Femur (tissue), 1 donor: ENCODE results near the gene RASD2.

ENCODE experiments used
- DNase-seq: peaks from one replicate; pipeline ENCODE4 v3.0.0-alpha.2; 2017

The RASD2 gene

GRCh38 chr22:35519306-35520000 lies 21.2 kb upstream of the RASD2 start:
- no peak for DNase-seq

GRCh38 chr22:35521358-35522224 lies 19.0 kb upstream of the RASD2 start:
- DNase-seq, result no peak

- DNase-seq, result no peak
Observed at GRCh38 chr22:35522225-35523149, 18.1 kb upstream of the RASD2 start.

GRCh38 chr22:35523167-35523947 lies 17.3 kb upstream of the RASD2 start:
- no peak for DNase-seq

GRCh38 chr22:35524966-35525686 lies 15.5 kb upstream of the RASD2 start:
- peak; percentile 68 for DNase-seq

GRCh38 chr22:35525687-35526332 lies 14.8 kb upstream of the RASD2 start:
- DNase-seq, result no peak

GRCh38 chr22:35526333-35526979 lies 14.2 kb upstream of the RASD2 start:
- DNase-seq, result no peak

GRCh38 chr22:35528927-35529326 lies 11.7 kb upstream of the RASD2 start:
- DNase-seq, result no peak

GRCh38 chr22:35530700-35531099 lies 9.9 kb upstream of the RASD2 start:
- no peak for DNase-seq

- no peak for DNase-seq
Observed at GRCh38 chr22:35531202-35531601, 9.4 kb upstream of the RASD2 start.

- DNase-seq, result no peak
Observed at GRCh38 chr22:35531676-35532075, 9.0 kb upstream of the RASD2 start.

GRCh38 chr22:35533365-35534029 lies 7.1 kb upstream of the RASD2 start:
- no peak for DNase-seq

GRCh38 chr22:35534091-35534490 lies 6.5 kb upstream of the RASD2 start:
- DNase-seq, result no peak

- no peak for DNase-seq
Observed at GRCh38 chr22:35537232-35537631, 3.4 kb upstream of the RASD2 start.

- no peak for DNase-seq
Observed at GRCh38 chr22:35538801-35539321, 1.8 kb upstream of the RASD2 start.

GRCh38 chr22:35539487-35539886 lies 1.1 kb upstream of the RASD2 start:
- DNase-seq, result no peak

GRCh38 chr22:35539910-35540594 lies 579 bp upstream of the RASD2 start:
- DNase-seq, result peak; percentile 61

- DNase-seq, result no peak
Observed at GRCh38 chr22:35541254-35541748, 670 bp downstream of the RASD2 start.
